PC-9 (cell line): Measurements from ENCODE around the gene RNF168. TPM values are rescaled to one million over a fixed set of nuclear protein-coding genes. Genes with fewer than 3 reads are reported as not detected.
"Not testable (repeated sequence)": the region's sequence is repeated elsewhere in the genome, so short reads cannot be mapped to it uniquely, and the experiment has no call there.

Experiments used
- BruUV-seq: library from RNA; stranded (reverse); fragments of 400-500 nt; replicated peaks from 2 replicates; lab custom pipeline; 2021; lab: Mats Ljungman, UMichigan
- CTCF ChIA-PET: fragments of 300-600 bp; sonication (Branson Sonifier 250); formaldehyde crosslinking; loops from one replicate; lab custom pipeline; 2022; ENCODE audit warnings: antibody characterized with exemption; lab: Charles Lee
- POLR2A ChIA-PET: fragments of 300-600 bp; sonication (Branson Sonifier 250); formaldehyde crosslinking; loops from one replicate; lab custom pipeline; 2022; ENCODE audit warnings: antibody characterized with exemption; ENCODE audit not compliant: unreplicated experiment; lab: Charles Lee
- DNase-seq, 2 experiments: peaks; one replicate each; pipeline versions ENCODE4 v3.0.0 to v3.0.0-alpha.2; 2015 to 2022; ENCODE audit warnings: mixed read lengths in 1 of 2
- H2AFZ ChIP-seq: fragments of 200-600 bp; sonication (generic); 2 replicates; pipeline ENCODE4 v1.8.1; 2017; ENCODE audit warnings: antibody characterized with exemption
- H3F3A ChIP-seq: fragments of 200-600 bp; sonication (generic); 2 replicates; pipeline ENCODE4 v1.8.1; 2017; ENCODE audit warnings: antibody characterized with exemption, mild to moderate bottlenecking, low read depth; ENCODE audit not compliant: insufficient read depth
- H3K27ac ChIP-seq: fragments of 200-600 bp; sonication (generic); 2 replicates; pipeline ENCODE4 v1.6.1; 2016; ENCODE audit warnings: mixed run types
- H3K27me3 ChIP-seq: fragments of 200-600 bp; sonication (generic); 2 replicates; pipeline ENCODE4 v1.6.1; 2016; ENCODE audit warnings: low read depth, mixed run types; ENCODE audit not compliant: insufficient read depth
- H3K36me3 ChIP-seq: fragments of 200-600 bp; sonication (generic); 2 replicates; pipeline ENCODE4 v1.6.1; 2016; ENCODE audit warnings: low read depth, mixed run types
- H3K4me1 ChIP-seq: fragments of 200-600 bp; sonication (generic); replicated peaks from 2 replicates; pipeline ENCODE4 v1.6.1; 2016; ENCODE audit warnings: mixed run types; ENCODE audit not compliant: insufficient read depth
- H3K4me2 ChIP-seq: fragments of 200-600 bp; sonication (generic); 2 replicates; pipeline ENCODE4 v1.6.1; 2017; ENCODE audit warnings: mixed run types
- H3K4me3 ChIP-seq: fragments of 200-600 bp; sonication (generic); 2 replicates; pipeline ENCODE4 v1.6.1; 2016; ENCODE audit warnings: mixed run types
- H3K79me2 ChIP-seq: fragments of 200-600 bp; sonication (generic); 2 replicates; pipeline ENCODE4 v1.6.1; 2017; ENCODE audit warnings: low read depth, mixed run types
- H3K9me2 ChIP-seq: fragments of 200-600 bp; sonication (generic); 2 replicates; pipeline ENCODE4 v1.8.1; 2017; ENCODE audit warnings: mild to moderate bottlenecking; ENCODE audit not compliant: insufficient read depth
- H3K9me3 ChIP-seq: fragments of 200-600 bp; sonication (generic); 2 replicates; pipeline ENCODE4 v1.8.1; 2016; ENCODE audit warnings: low read depth; ENCODE audit not compliant: insufficient read depth
- H4K20me1 ChIP-seq: fragments of 200-600 bp; sonication (generic); 2 replicates; pipeline ENCODE4 v1.8.1; 2017; ENCODE audit not compliant: insufficient read depth
- EZH2 ChIP-seq: fragments of 200-600 bp; sonication (generic); IDR thresholded peaks from 2 replicates; pipeline ENCODE4 v1.8.0; 2017; ENCODE audit warnings: antibody characterized with exemption, low read depth
- intact Hi-C: fragments of 100-400 bp; cut with micrococcal nuclease; formaldehyde crosslinking; loops from one replicate; pipeline ENCODE4 v1.10.0; 2022; ENCODE audit not compliant: unreplicated experiment
- total RNA-seq: library from RNA; stranded (reverse); gene quantifications from 2 replicates; pipeline ENCODE4 v1.2.3, GENCODE V29; 2021
- TF ChIP-seq, protein P1 (sequence below): fragments of 200-600 bp; sonication (generic); conservative IDR thresholded peaks from 2 replicates; pipeline ENCODE4 v1.6.1; 2017; ENCODE audit warnings: mixed run types, antibody characterized with exemption, mild to moderate bottlenecking, moderate library complexity

RNF168 gene
- total RNA-seq, 1 experiment from 2014 or later: 60.6 TPM

DNA sequence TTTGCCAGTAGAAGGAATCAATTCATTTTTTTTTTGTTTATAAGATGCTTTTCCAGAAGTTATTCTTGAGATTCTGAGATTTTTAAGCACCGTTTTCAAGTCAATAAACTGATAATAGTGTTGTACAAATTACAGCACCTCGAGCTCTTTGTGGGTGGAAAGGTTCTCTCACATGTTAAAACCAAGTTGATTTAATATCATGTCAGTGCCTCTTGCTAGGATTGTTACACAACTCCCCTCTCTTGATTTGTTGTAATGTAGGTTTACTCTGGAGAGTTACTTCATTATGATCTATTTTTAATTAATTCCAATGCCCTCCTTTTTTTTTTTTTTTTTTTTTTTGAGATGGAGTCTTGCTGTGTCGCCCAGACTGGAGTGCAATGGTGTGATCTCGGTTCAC is 45.5 kb downstream of the RNF168 start:
- no peak for DNase-seq
- H3K79me2 ChIP-seq: no peaks in the 10 kb centered on the region
- H3K4me1 ChIP-seq: no peaks in the 10 kb centered on the region
- H3K4me2 ChIP-seq: no peak overlapping the region
- no peak overlapping the region for H3K4me3 ChIP-seq
- no TSS peak for BruUV-seq
- H2AFZ ChIP-seq: no peak overlapping the region
- peaks cover 15% of the 10 kb centered on the region; the same call in 1 of the 2 replicates for H3F3A ChIP-seq
- H3K9me2 ChIP-seq: no peaks in the 10 kb centered on the region
- H3K27ac ChIP-seq: peak overlapping the region; percentile 30; the same call in 1 of the 2 replicates
- no peaks in the 10 kb centered on the region for H3K9me3 ChIP-seq
- no peaks in the 10 kb centered on the region for H4K20me1 ChIP-seq
- CTCF ChIA-PET: interaction anchor here (0.7 kb wide), 1 partner anchor 407 kb away, joined by 3 read pairs; no protein-coding TSS in a partner anchor
- intact Hi-C loops: no loop called here
- no peaks in the 10 kb centered on the region for H3K36me3 ChIP-seq
- POLR2A ChIA-PET: no interaction called here
- no peak for TF ChIP-seq EZH2
- TF ChIP-seq, protein P1, sequence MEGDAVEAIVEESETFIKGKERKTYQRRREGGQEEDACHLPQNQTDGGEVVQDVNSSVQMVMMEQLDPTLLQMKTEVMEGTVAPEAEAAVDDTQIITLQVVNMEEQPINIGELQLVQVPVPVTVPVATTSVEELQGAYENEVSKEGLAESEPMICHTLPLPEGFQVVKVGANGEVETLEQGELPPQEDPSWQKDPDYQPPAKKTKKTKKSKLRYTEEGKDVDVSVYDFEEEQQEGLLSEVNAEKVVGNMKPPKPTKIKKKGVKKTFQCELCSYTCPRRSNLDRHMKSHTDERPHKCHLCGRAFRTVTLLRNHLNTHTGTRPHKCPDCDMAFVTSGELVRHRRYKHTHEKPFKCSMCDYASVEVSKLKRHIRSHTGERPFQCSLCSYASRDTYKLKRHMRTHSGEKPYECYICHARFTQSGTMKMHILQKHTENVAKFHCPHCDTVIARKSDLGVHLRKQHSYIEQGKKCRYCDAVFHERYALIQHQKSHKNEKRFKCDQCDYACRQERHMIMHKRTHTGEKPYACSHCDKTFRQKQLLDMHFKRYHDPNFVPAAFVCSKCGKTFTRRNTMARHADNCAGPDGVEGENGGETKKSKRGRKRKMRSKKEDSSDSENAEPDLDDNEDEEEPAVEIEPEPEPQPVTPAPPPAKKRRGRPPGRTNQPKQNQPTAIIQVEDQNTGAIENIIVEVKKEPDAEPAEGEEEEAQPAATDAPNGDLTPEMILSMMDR: no peak
- no peaks in the 10 kb centered on the region for H3K27me3 ChIP-seq

- H3K27ac ChIP-seq, POLR2A ChIA-PET, intact Hi-C loops, DNase-seq, H3K4me1 ChIP-seq, H3K79me2 ChIP-seq, H2AFZ ChIP-seq, H3K4me3 ChIP-seq, H3K4me2 ChIP-seq, H3K9me3 ChIP-seq, H3K27me3 ChIP-seq, H3K9me2 ChIP-seq, H3K36me3 ChIP-seq, H4K20me1 ChIP-seq: not testable (repeated sequence)
- H3F3A ChIP-seq: peaks cover 15% of the 10 kb centered on the region; the same call in 1 of the 2 replicates
- CTCF ChIA-PET: interaction anchor here (0.6 to 0.7 kb wide), 2 partner anchors 49 to 407 kb away, joined by 3 to 4 read pairs; no protein-coding TSS in a partner anchor
- BruUV-seq: TSS peak; percentile 7
These were observed 46.1 kb downstream of the RNF168 start for GRCh38 chr3:196457470-196457869.

- Histone ChIP-seq H3K9me3 (no peaks in the 10 kb centered on the region), H3K4me2 (no peak overlapping the region), H3K4me3 (no peak overlapping the region), H3K27ac (no peak overlapping the region), H3F3A (peaks cover 9% of the 10 kb centered on the region; the same call in 1 of the 2 replicates), H3K4me1 (no peaks in the 10 kb centered on the region), H2AFZ (no peak overlapping the region), H3K9me2 (no peaks in the 10 kb centered on the region), H3K36me3 (no peaks in the 10 kb centered on the region), H3K27me3 (no peaks in the 10 kb centered on the region), H3K79me2 (no peaks in the 10 kb centered on the region), H4K20me1 (no peaks in the 10 kb centered on the region)
- CTCF ChIA-PET: interaction anchor here (0.7 kb wide), 1 partner anchor 86 kb away, joined by 3 read pairs; no protein-coding TSS in a partner anchor
- POLR2A ChIA-PET: interaction anchor here (0.6 kb wide), 1 partner anchor 187 kb away, joined by 3 read pairs; no protein-coding TSS in a partner anchor
- intact Hi-C loops: no loop called here
- BruUV-seq: no TSS peak
- no peak for DNase-seq
- TF ChIP-seq EZH2: no peak
- TF ChIP-seq, protein P1: no peak
These were observed 48.6 kb downstream of the RNF168 start for GRCh38 chr3:196454935-196455334.

GRCh38 chr3:196445391-196445790 is 58.2 kb downstream of the RNF168 start:
- BruUV-seq, H3K36me3 ChIP-seq, H3K4me3 ChIP-seq, intact Hi-C loops, CTCF ChIA-PET, H3K27ac ChIP-seq, H3K4me2 ChIP-seq, DNase-seq, H3K9me2 ChIP-seq, H4K20me1 ChIP-seq, POLR2A ChIA-PET, H3K4me1 ChIP-seq, H3F3A ChIP-seq, H2AFZ ChIP-seq, H3K9me3 ChIP-seq, H3K27me3 ChIP-seq, H3K79me2 ChIP-seq: not testable (repeated sequence)
- TF ChIP-seq, protein P1: 0 out of 2 replicates have a peak, but pooled peaks have one; percentile 20
